HUES48 (cell line): ENCODE results near the gene GPR63.

Experiments
- H3K27ac ChIP-seq: one replicate; pipeline ENCODE4 v1.7.0; 2013; ENCODE audit warnings: low read depth, low read length, inconsistent platforms
- H3K27me3 ChIP-seq: 2 replicates; pipeline ENCODE4 v1.6.1; 2013; ENCODE audit warnings: mild to moderate bottlenecking, low read length; ENCODE audit not compliant: control insufficient read depth, insufficient read depth
- H3K36me3 ChIP-seq: 2 replicates; pipeline ENCODE4 v1.6.1; 2013; ENCODE audit warnings: low read length; ENCODE audit not compliant: control insufficient read depth, insufficient read depth
- H3K4me1 ChIP-seq: 2 replicates; pipeline ENCODE4 v1.6.1; 2013; ENCODE audit warnings: mild to moderate bottlenecking, low read length; ENCODE audit not compliant: control insufficient read depth, insufficient read depth
- H3K4me3 ChIP-seq: 2 replicates; pipeline ENCODE4 v1.5.1; 2013; ENCODE audit warnings: mild to moderate bottlenecking, low read depth, low read length
- H3K9ac ChIP-seq: 2 replicates; pipeline ENCODE4 v1.6.1; 2013; ENCODE audit warnings: mild to moderate bottlenecking, low read depth, low read length, moderate library complexity
- H3K9me3 ChIP-seq: 2 replicates; pipeline ENCODE4 v1.6.1; 2013; ENCODE audit warnings: low read length; ENCODE audit not compliant: control insufficient read depth, insufficient read depth

The GPR63 gene

DNA sequence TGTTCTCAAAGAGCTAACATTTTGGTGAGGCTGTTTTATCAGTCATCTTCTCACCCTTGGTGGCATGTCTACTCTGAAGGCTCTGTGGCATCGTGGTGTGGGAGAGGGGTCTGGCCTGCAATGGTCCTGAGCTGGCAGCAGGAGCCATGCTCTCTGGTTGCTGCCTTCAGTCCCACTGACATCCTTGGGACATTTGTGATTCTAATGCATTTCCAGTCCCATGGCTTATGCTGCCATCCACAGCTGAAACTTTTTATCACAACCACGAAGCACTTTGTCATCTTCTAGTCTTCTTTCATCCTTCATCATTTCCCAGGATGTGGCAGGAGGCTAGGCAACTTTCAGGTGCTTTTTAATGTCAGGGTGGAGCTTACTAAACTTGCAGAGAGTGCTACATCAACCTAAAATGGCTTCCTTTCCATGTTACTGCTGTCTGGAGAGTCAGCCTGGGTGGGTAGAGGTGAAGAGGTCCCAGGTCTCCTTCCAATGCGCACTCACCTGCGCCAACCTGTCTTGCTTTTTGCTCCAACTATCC, 77.1 kb downstream of the GPR63 start:
- H3K4me1 ChIP-seq, result no peaks in the 10 kb centered on the region
- H3K27ac ChIP-seq, result no peak overlapping the region
- H3K9me3 ChIP-seq, result no peaks in the 10 kb centered on the region
- no peaks in the 10 kb centered on the region for H3K36me3 ChIP-seq
- no peak overlapping the region for H3K4me3 ChIP-seq
- H3K9ac ChIP-seq, result no peak overlapping the region
- no peaks in the 10 kb centered on the region for H3K27me3 ChIP-seq

DNA sequence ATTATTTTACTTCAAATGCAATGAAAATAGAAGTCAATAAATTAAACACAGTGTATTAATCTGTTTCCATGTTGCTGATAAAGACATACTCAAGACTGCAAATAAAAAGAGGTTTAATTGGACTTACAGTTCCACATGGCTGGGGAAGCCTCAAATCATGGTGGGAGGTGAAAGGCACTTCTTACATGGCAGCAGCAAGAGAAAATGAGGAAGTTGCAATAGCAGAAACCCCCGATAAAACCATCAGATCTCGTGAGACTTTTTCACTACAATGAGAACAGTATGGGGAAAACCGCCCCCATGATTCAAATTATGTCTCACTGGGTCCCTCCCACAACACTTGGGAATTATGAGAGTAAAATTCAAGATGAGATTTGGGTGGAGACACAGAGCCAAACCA, 82.2 kb downstream of the GPR63 start:
- Histone ChIP-seq H3K27me3 (no peaks in the 10 kb centered on the region), H3K36me3 (no peaks in the 10 kb centered on the region), H3K27ac (no peak overlapping the region), H3K4me3 (no peak overlapping the region), H3K4me1 (no peaks in the 10 kb centered on the region), H3K9me3 (no peaks in the 10 kb centered on the region), H3K9ac (no peak overlapping the region)

DNA sequence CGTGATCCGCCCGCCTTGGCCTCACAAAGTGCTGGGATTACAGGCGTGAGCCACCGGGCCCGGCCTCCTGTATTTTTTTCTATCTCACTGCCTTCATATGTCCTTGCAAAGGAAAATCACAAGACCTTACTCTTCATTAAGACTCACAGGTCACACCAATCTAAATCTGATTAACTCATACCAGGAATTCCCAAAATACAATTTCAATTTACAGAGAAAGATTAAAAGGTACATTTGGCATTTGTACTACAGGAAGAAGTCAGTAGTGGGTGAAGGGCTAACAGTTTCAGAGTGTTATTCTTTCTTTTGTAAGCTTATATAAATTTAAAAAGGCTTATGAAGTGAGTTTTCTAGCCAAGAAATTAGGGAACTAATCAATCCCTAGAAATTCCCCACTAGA, 87.4 kb downstream of the GPR63 start:
- Histone ChIP-seq H3K27me3 (no peaks in the 10 kb centered on the region), H3K4me1 (no peaks in the 10 kb centered on the region), H3K9me3 (no peaks in the 10 kb centered on the region), H3K9ac (no peak overlapping the region), H3K36me3 (no peaks in the 10 kb centered on the region), H3K27ac (no peak overlapping the region), H3K4me3 (no peak overlapping the region)
